Loucy (cell line): ENCODE data around the gene PLEKHM2.

ENCODE experiments used
- EZH2phosphoT487 ChIP-seq: fragments of 200-600 bp; IDR thresholded peaks from 2 replicates; pipeline ENCODE4 v1.6.1; 2018; ENCODE audit warnings: antibody characterized with exemption, mild to moderate bottlenecking, moderate library complexity, borderline replicate concordance
- TF ChIP-seq, protein P1 (sequence below): fragments of 200-600 bp; sonication (generic); conservative IDR thresholded peaks from 2 replicates; pipeline ENCODE4 v1.5.1; 2014; ENCODE audit warnings: mild to moderate bottlenecking, antibody characterized with exemption, low read length

DNA sequence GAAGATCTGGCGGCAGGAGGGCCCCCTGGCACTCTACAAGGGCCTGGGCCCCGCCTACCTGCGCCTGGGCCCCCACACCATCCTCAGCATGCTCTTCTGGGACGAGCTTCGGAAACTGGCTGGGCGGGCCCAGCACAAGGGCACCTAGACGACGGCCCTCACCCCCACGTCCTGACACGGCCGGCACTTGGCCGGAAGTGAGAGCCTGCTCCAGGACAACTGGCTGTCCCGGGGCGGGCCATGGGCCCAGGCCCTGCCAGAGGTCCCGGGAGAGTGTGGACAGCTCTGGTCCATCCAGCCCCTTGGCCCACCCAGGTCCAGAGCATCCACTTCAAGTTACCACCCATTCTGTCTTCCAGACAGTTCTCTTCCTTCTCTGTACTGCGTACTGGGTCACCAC lies 55.1 kb downstream of the PLEKHM2 start:
- TF ChIP-seq, protein P1, sequence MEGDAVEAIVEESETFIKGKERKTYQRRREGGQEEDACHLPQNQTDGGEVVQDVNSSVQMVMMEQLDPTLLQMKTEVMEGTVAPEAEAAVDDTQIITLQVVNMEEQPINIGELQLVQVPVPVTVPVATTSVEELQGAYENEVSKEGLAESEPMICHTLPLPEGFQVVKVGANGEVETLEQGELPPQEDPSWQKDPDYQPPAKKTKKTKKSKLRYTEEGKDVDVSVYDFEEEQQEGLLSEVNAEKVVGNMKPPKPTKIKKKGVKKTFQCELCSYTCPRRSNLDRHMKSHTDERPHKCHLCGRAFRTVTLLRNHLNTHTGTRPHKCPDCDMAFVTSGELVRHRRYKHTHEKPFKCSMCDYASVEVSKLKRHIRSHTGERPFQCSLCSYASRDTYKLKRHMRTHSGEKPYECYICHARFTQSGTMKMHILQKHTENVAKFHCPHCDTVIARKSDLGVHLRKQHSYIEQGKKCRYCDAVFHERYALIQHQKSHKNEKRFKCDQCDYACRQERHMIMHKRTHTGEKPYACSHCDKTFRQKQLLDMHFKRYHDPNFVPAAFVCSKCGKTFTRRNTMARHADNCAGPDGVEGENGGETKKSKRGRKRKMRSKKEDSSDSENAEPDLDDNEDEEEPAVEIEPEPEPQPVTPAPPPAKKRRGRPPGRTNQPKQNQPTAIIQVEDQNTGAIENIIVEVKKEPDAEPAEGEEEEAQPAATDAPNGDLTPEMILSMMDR: no peak
- TF ChIP-seq EZH2phosphoT487: no peak
